Transverse colon (tissue), 4 donors: ENCODE measurements around the gene MYOZ2. TPM values are rescaled to one million over a fixed set of nuclear protein-coding genes. Genes with fewer than 3 reads are reported as not detected.
A peak's percentile ranks its signal among the peaks of the same experiment; 100 is the strongest.

Experiments used
- DNase-seq: peaks from one replicate; pipeline ENCODE4 v3.0.0-alpha.2; 2019
- H3K27ac ChIP-seq, 4 donors: fragments of 200-600 bp; sonication (generic); 2 replicates each; pipeline ENCODE4 v1.5.1; 2016 to 2018; ENCODE audit warnings: inconsistent platforms in 4 of 4
- H3K27me3 ChIP-seq: fragments of 200-600 bp; sonication (generic); 2 replicates; pipeline ENCODE4 v1.5.1; 2017; ENCODE audit warnings: inconsistent platforms
- H3K36me3 ChIP-seq, 4 donors: fragments of 200-600 bp; sonication (generic); 2 replicates each; pipeline ENCODE4 v1.5.1; 2017 to 2019; ENCODE audit warnings: inconsistent platforms in 4 of 4
- H3K4me1 ChIP-seq, 4 donors: fragments of 200-600 bp; sonication (generic); 2 replicates each; pipeline ENCODE4 v1.5.1; 2017 to 2020; ENCODE audit warnings: inconsistent platforms in 4 of 4
- H3K4me3 ChIP-seq, 4 donors: fragments of 200-600 bp; sonication (generic); 1 replicate in 1 of 4; 2 replicates in 3 of 4; pipeline versions ENCODE4 v1.5.1 to v1.6.1; 2017 to 2019; ENCODE audit warnings: inconsistent platforms in 4 of 4
- H3K9me3 ChIP-seq, 2 donors: fragments of 200-600 bp; sonication (generic); 2 replicates each; pipeline ENCODE4 v1.5.1; 2017 to 2019; ENCODE audit warnings: inconsistent platforms in 2 of 2
- CTCF ChIP-seq, 5 experiments: fragments of 200-600 bp in 3 of 5; fragments of 450-650 bp in 2 of 5; sonication (generic) in 3 of 5; IDR thresholded peaks; 1 replicate in 2 of 5; 2 replicates in 3 of 5; pipeline ENCODE4 v1.5.1; 2016 to 2017; ENCODE audit warnings: antibody characterized with exemption in 5 of 5, inconsistent platforms in 3 of 5, mild to moderate bottlenecking in 2 of 5, moderate library complexity in 1 of 5
- EP300 ChIP-seq: sonication (generic); formaldehyde crosslinking; IDR thresholded peaks from one replicate; pipeline ENCODE4 v1.6.1; 2017; ENCODE audit warnings: antibody characterized with exemption, low read depth
- POLR2A ChIP-seq: fragments of 450-650 bp; IDR thresholded peaks from one replicate; pipeline ENCODE4 v1.6.1; 2016; ENCODE audit warnings: antibody characterized with exemption, mild to moderate bottlenecking, moderate library complexity
- POLR2AphosphoS5 ChIP-seq, 3 donors: sonication (generic); formaldehyde crosslinking; IDR thresholded peaks; one replicate each; pipeline ENCODE4 v1.6.1; 2016; ENCODE audit warnings: antibody characterized with exemption in 3 of 3
- WGBS, 2 donors: methylation state at CpG; one replicate each; pipeline ENCODE4 v1.1.5; 2018; ENCODE audit warnings: low coverage in 1 of 2; 5-methylcytosine and 5-hydroxymethylcytosine counted together
- in situ Hi-C, 4 donors: fragments of 200-750 bp; cut with MboI; loops; one replicate each; pipeline versions ENCODE4 v1.15.0 to v1.15.1; 2017; ENCODE audit warnings: low sequenced_read_pairs in 3 of 4, low pct_ligation_motif_present in 1 of 4, low pct_unique_long_range_greater_than_20kb in 1 of 4
- intact Hi-C: fragments of 100-400 bp; cut with DNase I; formaldehyde crosslinking; loops from one replicate; pipeline ENCODE4 v1.15.1; 2023; ENCODE audit warnings: low total_unique reads
- total RNA-seq, 4 donors: library from RNA; depleted of rRNA; stranded (reverse); fragments of >200 nt; gene quantifications; one replicate each; pipeline ENCODE4 v1.1.0, GENCODE V29; 2016

The MYOZ2 gene
- total RNA-seq, 4 donors from 2014 or later: 0.27 to 0.32 TPM; not detected in 2

- no peaks in the 10 kb centered on the region for H3K9me3 ChIP-seq
- no peaks in the 10 kb centered on the region for H3K36me3 ChIP-seq
- WGBS, 2 donors: 90 to 94% methylated on average over 2 of the region's 2 CpGs
- peaks cover 0 to 23% (median 5%) of the 10 kb centered on the region in 4 donors for H3K4me1 ChIP-seq
- H3K27ac ChIP-seq: no peak overlapping the region
- no peaks in the 10 kb centered on the region for H3K27me3 ChIP-seq
- in situ Hi-C loops (no loop called here), intact Hi-C loops (no loop called here)
- TF ChIP-seq POLR2A (no peak), EP300 (no peak), CTCF (IDR thresholded peaks at IDR 0.05) (no peak), POLR2AphosphoS5 (IDR thresholded peaks at IDR 0.05) (no peak)
- no peak overlapping the region for H3K4me3 ChIP-seq
- DNase-seq: no peak
These were observed 25.5 kb upstream of the MYOZ2 start for GRCh38 chr4:119110121-119110520.

- Histone ChIP-seq H3K4me1 (peaks cover 0 to 14% (median 2%) of the 10 kb centered on the region in 4 donors), H3K4me3 (no peak overlapping the region), H3K27ac (no peak overlapping the region), H3K9me3 (no peaks in the 10 kb centered on the region), H3K36me3 (no peaks in the 10 kb centered on the region), H3K27me3 (no peaks in the 10 kb centered on the region)
- no peak for TF ChIP-seq CTCF (IDR thresholded peaks at IDR 0.05)
- no peak for TF ChIP-seq POLR2A
- no peak for TF ChIP-seq POLR2AphosphoS5 (IDR thresholded peaks at IDR 0.05)
- TF ChIP-seq EP300: no peak
- intact Hi-C loops (no loop called here), in situ Hi-C loops (no loop called here)
- no peak for DNase-seq
These were observed 24.3 kb upstream of the MYOZ2 start for GRCh38 chr4:119111296-119111695.

GRCh38 chr4:119113033-119113655 lies 22.5 kb upstream of the MYOZ2 start:
- no peak for DNase-seq
- in situ Hi-C loops: no loop called here
- no peak overlapping the region for H3K4me3 ChIP-seq
- H3K27ac ChIP-seq: peak overlapping the region; percentile 1 to 53 (median 33)
- H3K27me3 ChIP-seq: no peaks in the 10 kb centered on the region
- intact Hi-C loops: no loop called here
- no peak for TF ChIP-seq CTCF (IDR thresholded peaks at IDR 0.05)
- peak in 2 of 3 donors; percentile 30 to 57 for TF ChIP-seq POLR2AphosphoS5 (IDR thresholded peaks at IDR 0.05)
- no peaks in the 10 kb centered on the region for H3K36me3 ChIP-seq
- H3K4me1 ChIP-seq: peaks cover 0 to 14% (median 2%) of the 10 kb centered on the region in 4 donors
- no peaks in the 10 kb centered on the region for H3K9me3 ChIP-seq

GRCh38 chr4:119116021-119116420 lies 19.6 kb upstream of the MYOZ2 start:
- Histone ChIP-seq H3K27ac (no peak overlapping the region), H3K36me3 (no peaks in the 10 kb centered on the region), H3K4me1 (peaks cover 0 to 14% (median 2%) of the 10 kb centered on the region in 4 donors), H3K4me3 (no peak overlapping the region), H3K27me3 (no peaks in the 10 kb centered on the region), H3K9me3 (no peaks in the 10 kb centered on the region)
- TF ChIP-seq EP300 (no peak), POLR2AphosphoS5 (IDR thresholded peaks at IDR 0.05) (no peak)
- intact Hi-C loops: no loop called here
- in situ Hi-C loops: no loop called here
- WGBS, 2 donors: 86 to 94% methylated on average over 4 of the region's 4 CpGs
- no peak for DNase-seq
